HEK293T (cell line): ENCODE measurements around the gene LRRC45.

Source experiments
- ARNT ChIP-seq: fragments of 450-650 bp; IDR thresholded peaks from 2 replicates; pipeline ENCODE4 v1.6.1; 2017; ENCODE audit warnings: mild to moderate bottlenecking
- CTBP1 ChIP-seq: fragments of 450-650 bp; IDR thresholded peaks from 2 replicates; pipeline ENCODE4 v1.6.1; 2016; ENCODE audit warnings: borderline replicate concordance
- FOXA1 ChIP-seq: fragments of 450-650 bp; IDR thresholded peaks from 2 replicates; pipeline ENCODE4 v1.6.1; 2016; ENCODE audit warnings: mild to moderate bottlenecking
- HDGF ChIP-seq: fragments of 450-650 bp; IDR thresholded peaks from 2 replicates; pipeline ENCODE4 v1.6.1; 2017; ENCODE audit warnings: antibody characterized with exemption, borderline replicate concordance
- LEF1 ChIP-seq: fragments of 450-650 bp; IDR thresholded peaks from 2 replicates; pipeline ENCODE4 v1.6.1; 2017; ENCODE audit warnings: mild to moderate bottlenecking, borderline replicate concordance
- NFRKB ChIP-seq: fragments of 450-650 bp; IDR thresholded peaks from 2 replicates; pipeline ENCODE4 v1.6.1; 2016; ENCODE audit warnings: mild to moderate bottlenecking, moderate library complexity
- SP1 ChIP-seq: fragments of 450-650 bp; IDR thresholded peaks from 2 replicates; pipeline ENCODE4 v1.6.1; 2017
- SUZ12 ChIP-seq: fragments of 450-650 bp; IDR thresholded peaks from 2 replicates; pipeline ENCODE4 v1.6.1; 2016; ENCODE audit warnings: mild to moderate bottlenecking
- TARDBP ChIP-seq: fragments of 450-650 bp; IDR thresholded peaks from 2 replicates; pipeline ENCODE4 v1.6.1; 2016
- TF ChIP-seq, protein P1 (sequence below): fragments of 450-650 bp; IDR thresholded peaks from 2 replicates; pipeline ENCODE4 v1.6.1; 2016

GRCh38 chr17:82063424-82064415, 40.6 kb downstream of the LRRC45 start:
- TF ChIP-seq FOXA1 (no peak), SUZ12 (no peak), LEF1 (no peak), SP1 (no peak), TARDBP (no peak), NFRKB (no peak), CTBP1 (no peak), ARNT (no peak), HDGF (no peak)
- TF ChIP-seq, protein P1, sequence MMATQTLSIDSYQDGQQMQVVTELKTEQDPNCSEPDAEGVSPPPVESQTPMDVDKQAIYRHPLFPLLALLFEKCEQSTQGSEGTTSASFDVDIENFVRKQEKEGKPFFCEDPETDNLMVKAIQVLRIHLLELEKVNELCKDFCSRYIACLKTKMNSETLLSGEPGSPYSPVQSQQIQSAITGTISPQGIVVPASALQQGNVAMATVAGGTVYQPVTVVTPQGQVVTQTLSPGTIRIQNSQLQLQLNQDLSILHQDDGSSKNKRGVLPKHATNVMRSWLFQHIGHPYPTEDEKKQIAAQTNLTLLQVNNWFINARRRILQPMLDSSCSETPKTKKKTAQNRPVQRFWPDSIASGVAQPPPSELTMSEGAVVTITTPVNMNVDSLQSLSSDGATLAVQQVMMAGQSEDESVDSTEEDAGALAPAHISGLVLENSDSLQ, result no peak
